K562 (cell line): Measurements from ENCODE around the gene FBL. TPM values are rescaled to one million over a fixed set of nuclear protein-coding genes. Genes with fewer than 3 reads are reported as not detected.
"Not testable (repeated sequence)": the region's sequence is repeated elsewhere in the genome, so short reads cannot be mapped to it uniquely, and the experiment has no call there.

Experiments
- ATAC-seq: fragments of 200-7000 bp; cut with Tn5 transposase; 3 replicates; pipeline ENCODE4 v1.9.1; 2020; ENCODE audit warnings: moderate library complexity
- BruUV-seq: library from RNA; stranded (reverse); fragments of 400-500 nt; replicated peaks from 2 replicates; lab custom pipeline; 2021; lab: Mats Ljungman, UMichigan
- CTCF ChIA-PET: fragments of 300-600 bp; formaldehyde crosslinking; extraction: SDS; loops from one replicate; lab custom pipeline; 2021; ENCODE audit warnings: low intra/inter-chr PET ratio; lab: Yijun Ruan, JAX
- POLR2A ChIA-PET: fragments of 300-600, 350-650 bp; sonication (Branson Sonifier 250); formaldehyde crosslinking; extraction: SDS; loops from one replicate; lab custom pipeline; 2021; ENCODE audit warnings: antibody characterized with exemption, inconsistent platforms; lab: Yijun Ruan, JAX
- DNase-seq, 4 experiments: peaks; one replicate each; pipeline versions ENCODE4 v3.0.0 to v3.0.0-alpha.2; 2011 to 2018; ENCODE audit warnings: low spot score in 3 of 4, mixed read lengths in 3 of 4; ENCODE audit errors: extremely low read depth in 1 of 4
- FAIRE-seq: peaks from 2 replicates; lab custom pipeline; 2011; peaks lifted over from hg19 to GRCh38; lab: Jason Lieb, UNC
- H2AFZ ChIP-seq: 2 replicates; pipeline ENCODE4 v1.6.0; 2011; ENCODE audit warnings: low read depth, low read length, control low read depth, inconsistent platforms
- H3K27ac ChIP-seq: fragments of 200-600 bp; 3 replicates; pipeline ENCODE4 v1.8.0; 2011; ENCODE audit warnings: low read depth, mild to moderate bottlenecking, control low read depth, inconsistent platforms, low read length, moderate library complexity, mixed read lengths; ENCODE audit errors: extremely low read depth
- H3K27me3 ChIP-seq, 2 experiments: fragments of 300-600 bp in 1 of 2; 2 replicates in 1 of 2; 3 replicates in 1 of 2; pipeline versions ENCODE4 v1.6.0 to v1.8.0; 2011; ENCODE audit warnings: inconsistent platforms in 2 of 2, low read length in 2 of 2, mild to moderate bottlenecking in 1 of 2, mixed read lengths in 1 of 2, moderate library complexity in 1 of 2; ENCODE audit not compliant: control insufficient read depth in 2 of 2, insufficient read depth in 2 of 2
- H3K36me3 ChIP-seq: fragments of 300-600 bp; 3 replicates; pipeline ENCODE4 v1.8.0; 2011; ENCODE audit warnings: mild to moderate bottlenecking, low read length, inconsistent platforms; ENCODE audit not compliant: control insufficient read depth, insufficient read depth
- H3K4me1 ChIP-seq, 2 experiments: fragments of 200-600 bp in 1 of 2; replicated peaks in 1 of 2; 2 replicates in 1 of 2; 3 replicates in 1 of 2; pipeline versions ENCODE4 v1.5.1 to v1.8.0; 2011; ENCODE audit warnings: inconsistent platforms in 2 of 2, low read length in 2 of 2, mild to moderate bottlenecking in 1 of 2, mixed read lengths in 1 of 2, moderate library complexity in 1 of 2; ENCODE audit not compliant: control insufficient read depth in 2 of 2, insufficient read depth in 2 of 2
- H3K4me2 ChIP-seq: 2 replicates; pipeline ENCODE4 v1.6.1; 2011; ENCODE audit warnings: low read length, control low read depth, inconsistent platforms, mixed read lengths; ENCODE audit not compliant: insufficient read depth
- H3K4me3 ChIP-seq: fragments of 200-600 bp; sonication (generic), shearing (Covaris generic); 2 replicates; pipeline ENCODE4 v1.5.1; 2016; ENCODE audit warnings: control low read depth, inconsistent platforms
- H3K79me2 ChIP-seq: fragments of 200-600 bp; 3 replicates; pipeline ENCODE4 v1.8.0; 2011; ENCODE audit warnings: low read length, inconsistent platforms; ENCODE audit not compliant: control insufficient read depth, insufficient read depth
- H3K9ac ChIP-seq, 2 experiments: 2 replicates each; pipeline versions ENCODE4 v1.6.0 to v1.6.1; 2011; ENCODE audit warnings: low read depth in 2 of 2, low read length in 2 of 2, control low read depth in 1 of 2, inconsistent platforms in 1 of 2, mild to moderate bottlenecking in 1 of 2, mixed read lengths in 1 of 2; ENCODE audit not compliant: insufficient read depth in 1 of 2
- H3K9me1 ChIP-seq: one replicate; pipeline ENCODE4 v1.6.0; 2011; ENCODE audit warnings: inconsistent platforms, mild to moderate bottlenecking, low read length, moderate library complexity; ENCODE audit not compliant: control insufficient read depth, insufficient read depth
- H3K9me3 ChIP-seq: replicated peaks from 2 replicates; pipeline ENCODE4 v1.5.1; 2011; ENCODE audit warnings: low read depth, low read length, inconsistent platforms; ENCODE audit not compliant: control insufficient read depth, insufficient read depth
- H4K20me1 ChIP-seq: replicated peaks from 2 replicates; pipeline ENCODE4 v1.6.1; 2011; ENCODE audit warnings: low read length, inconsistent platforms, mixed read lengths; ENCODE audit not compliant: control insufficient read depth, insufficient read depth
- NFIC ChIP-seq: fragments of 450-650 bp; IDR thresholded peaks from 2 replicates; pipeline ENCODE4 v1.6.1; 2017; ENCODE audit warnings: mild to moderate bottlenecking, inconsistent platforms
- RAD21 ChIP-seq, 2 experiments: fragments of 250-450 bp in 1 of 2; fragments of 450-650 bp in 1 of 2; sonication (Bioruptor Pico) in 1 of 2; formaldehyde crosslinking in 1 of 2; IDR thresholded peaks in 1 of 2; conservative IDR thresholded peaks in 1 of 2; 2 replicates each; pipeline versions ENCODE4 v1.4.0 to v1.8.0; 2020 to 2022; ENCODE audit warnings: mild to moderate bottlenecking in 2 of 2, moderate library complexity in 1 of 2
- SMC3 ChIP-seq: conservative IDR thresholded peaks from 2 replicates; pipeline ENCODE4 v1.6.1; 2011; ENCODE audit warnings: low read depth, low read length, improper control_type of control experiment; ENCODE audit not compliant: insufficient read depth
- ZBTB7A ChIP-seq: IDR thresholded peaks from 2 replicates; pipeline ENCODE4 v1.6.1; 2011; ENCODE audit warnings: low read depth, mild to moderate bottlenecking, low read length, moderate library complexity, borderline replicate concordance; ENCODE audit not compliant: control insufficient read depth
- WGBS: fragments of 100-300 bp; shearing (Covaris generic); methylation state at CpG from one replicate; pipeline ENCODE4 v1.1.6; 2016; ENCODE audit warnings: low coverage, mixed read lengths; ENCODE audit not compliant: insufficient coverage; ENCODE audit errors: missing lambda C conversion rate; 5-methylcytosine and 5-hydroxymethylcytosine counted together
- in situ Hi-C: fragments of 300-500 bp; cut with MboI; formaldehyde crosslinking; loops from 4 replicates; pipeline ENCODE4 v1.15.0; 2018; ENCODE audit warnings: inconsistent platforms, mixed read lengths
- intact Hi-C: fragments of 100-400 bp; cut with micrococcal nuclease; formaldehyde crosslinking; loops from 2 replicates; pipeline ENCODE4 v1.14.2; 2022
- polyA plus RNA-seq, 8 experiments: library from polyadenylated mRNA; depleted of rRNA in 4 of 8; stranded (reverse) in 5 of 8; unstranded in 3 of 8; fragments of >200 nt; fragmentation: Nextera tagmentation in 2 of 8; fragmentation: Illumina TruSeq in 1 of 8; extraction: Ambion mirVana in 2 of 8; extraction: Trizol in 1 of 8; gene quantifications; 2 replicates each; pipeline versions ENCODE4 v1.2.1 to v1.2.3, GENCODE V29; 2011 to 2014; ENCODE audit warnings: inconsistent platforms in 1 of 8, missing spikeins in 1 of 8
- total RNA-seq, 7 experiments: library from RNA; depleted of rRNA in 6 of 7; stranded (reverse); fragments of >200 nt in 6 of 7; fragmentation: Illumina TruSeq in 2 of 7; extraction: Trizol in 2 of 7; gene quantifications; 2 replicates each; pipeline versions ENCODE4 v1.2.1 to v1.2.3, GENCODE V29; 2011 to 2021; ENCODE audit warnings: low replicate concordance in 1 of 7
- TF ChIP-seq, protein P1 (sequence below), 2 experiments: fragments of 450-650 bp; formaldehyde crosslinking in 1 of 2; IDR thresholded peaks; 2 replicates each; pipeline versions ENCODE4 v1.4.0 to v1.6.1; 2014 to 2020; ENCODE audit warnings: mild to moderate bottlenecking in 2 of 2, borderline replicate concordance in 1 of 2, low read depth in 1 of 2
- TF ChIP-seq, protein P2 (sequence below), 3 experiments: IDR thresholded peaks in 2 of 3; conservative IDR thresholded peaks in 1 of 3; 2 replicates each; pipeline ENCODE4 v1.5.1; 2011 to 2012; ENCODE audit warnings: low read length in 3 of 3, mild to moderate bottlenecking in 3 of 3, control low read depth in 2 of 3, improper control_type of control experiment in 1 of 3, inconsistent platforms in 1 of 3, low read depth in 1 of 3, mixed read lengths in 1 of 3, moderate library complexity in 1 of 3; ENCODE audit not compliant: insufficient read depth in 2 of 3

Gene FBL
- total and polyA plus RNA-seq, 9 of the 15 experiments (the other 6 are each of a cell fraction or from before 2014, with no cell fraction given) = 201 to 1,696 (median 696) TPM

DNA sequence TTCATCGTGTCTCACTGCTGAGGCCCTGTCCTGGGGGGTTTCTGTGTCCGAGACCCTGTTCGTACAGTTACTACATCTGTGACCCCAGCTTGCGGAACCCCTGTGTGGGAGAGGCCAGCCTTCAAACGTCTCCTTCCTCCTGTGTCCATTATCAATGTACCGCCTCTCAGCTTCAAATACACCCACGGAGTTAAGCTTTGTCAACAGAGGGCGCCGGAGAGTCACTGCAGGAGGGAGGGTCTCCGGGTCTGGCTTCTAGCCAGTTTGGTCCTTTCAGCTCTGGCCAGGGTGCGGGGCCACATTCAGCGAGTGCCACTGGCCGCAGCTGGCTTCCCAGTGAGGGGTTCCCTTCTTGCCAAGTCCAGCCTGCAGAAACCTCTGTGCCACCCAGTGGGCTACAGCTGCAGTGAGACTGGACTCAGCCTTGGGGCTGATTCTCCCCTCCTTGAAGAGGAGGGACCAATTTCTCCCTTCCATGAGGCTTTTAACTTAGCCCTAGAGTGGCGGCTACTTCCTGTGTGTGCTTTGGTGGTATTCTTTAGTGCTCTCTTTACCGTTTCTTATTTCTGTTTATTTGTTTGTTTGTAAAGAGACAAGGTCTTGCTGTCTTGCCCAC lies 35.4 kb upstream of the FBL start:
- H3K79me2 ChIP-seq, POLR2A ChIA-PET, H3K4me2 ChIP-seq, H3K27ac ChIP-seq, H2AFZ ChIP-seq, H3K4me1 ChIP-seq, BruUV-seq, in situ Hi-C loops, H3K9me1 ChIP-seq, H4K20me1 ChIP-seq, H3K9me3 ChIP-seq, H3K9ac ChIP-seq, H3K36me3 ChIP-seq, H3K4me3 ChIP-seq, CTCF ChIA-PET, intact Hi-C loops: not testable (repeated sequence)
- ATAC-seq (peak; percentile 90), FAIRE-seq (peak; percentile 84), DNase-seq (peak; percentile 40 to 68 (median 44))
- WGBS = 0% methylated on average over 12 of the region's 15 CpGs
- peaks cover 0 to 16% of the 10 kb centered on the region in 2 experiments; a peak in 3 of 5 replicates for H3K27me3 ChIP-seq
- TF ChIP-seq RAD21 (CRISPR knock-in tag; conservative IDR thresholded peaks at IDR 0.05 in 1 of 2, IDR thresholded peaks at IDR 0.05 in 1 of 2) (peak in 1 of 2 experiments; percentile 35; a peak in 1 of 4 replicates), SMC3 (0 out of 2 replicates have a peak, but pooled peaks have one; percentile 26), ZBTB7A (peak; percentile 64; the same call in 1 of the 2 replicates), NFIC (peak; percentile 91)
- TF ChIP-seq, protein P1, sequence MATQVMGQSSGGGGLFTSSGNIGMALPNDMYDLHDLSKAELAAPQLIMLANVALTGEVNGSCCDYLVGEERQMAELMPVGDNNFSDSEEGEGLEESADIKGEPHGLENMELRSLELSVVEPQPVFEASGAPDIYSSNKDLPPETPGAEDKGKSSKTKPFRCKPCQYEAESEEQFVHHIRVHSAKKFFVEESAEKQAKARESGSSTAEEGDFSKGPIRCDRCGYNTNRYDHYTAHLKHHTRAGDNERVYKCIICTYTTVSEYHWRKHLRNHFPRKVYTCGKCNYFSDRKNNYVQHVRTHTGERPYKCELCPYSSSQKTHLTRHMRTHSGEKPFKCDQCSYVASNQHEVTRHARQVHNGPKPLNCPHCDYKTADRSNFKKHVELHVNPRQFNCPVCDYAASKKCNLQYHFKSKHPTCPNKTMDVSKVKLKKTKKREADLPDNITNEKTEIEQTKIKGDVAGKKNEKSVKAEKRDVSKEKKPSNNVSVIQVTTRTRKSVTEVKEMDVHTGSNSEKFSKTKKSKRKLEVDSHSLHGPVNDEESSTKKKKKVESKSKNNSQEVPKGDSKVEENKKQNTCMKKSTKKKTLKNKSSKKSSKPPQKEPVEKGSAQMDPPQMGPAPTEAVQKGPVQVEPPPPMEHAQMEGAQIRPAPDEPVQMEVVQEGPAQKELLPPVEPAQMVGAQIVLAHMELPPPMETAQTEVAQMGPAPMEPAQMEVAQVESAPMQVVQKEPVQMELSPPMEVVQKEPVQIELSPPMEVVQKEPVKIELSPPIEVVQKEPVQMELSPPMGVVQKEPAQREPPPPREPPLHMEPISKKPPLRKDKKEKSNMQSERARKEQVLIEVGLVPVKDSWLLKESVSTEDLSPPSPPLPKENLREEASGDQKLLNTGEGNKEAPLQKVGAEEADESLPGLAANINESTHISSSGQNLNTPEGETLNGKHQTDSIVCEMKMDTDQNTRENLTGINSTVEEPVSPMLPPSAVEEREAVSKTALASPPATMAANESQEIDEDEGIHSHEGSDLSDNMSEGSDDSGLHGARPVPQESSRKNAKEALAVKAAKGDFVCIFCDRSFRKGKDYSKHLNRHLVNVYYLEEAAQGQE (IDR thresholded peaks at IDR 0.05; ENCODE audit: borderline replicate concordance) = peak; percentile 9; the same call in 1 of the 2 replicates
- TF ChIP-seq, protein P1 (CRISPR knock-in tag; IDR thresholded peaks at IDR 0.05; ENCODE audit: low read depth) = not testable (repeated sequence)
- TF ChIP-seq, protein P2, sequence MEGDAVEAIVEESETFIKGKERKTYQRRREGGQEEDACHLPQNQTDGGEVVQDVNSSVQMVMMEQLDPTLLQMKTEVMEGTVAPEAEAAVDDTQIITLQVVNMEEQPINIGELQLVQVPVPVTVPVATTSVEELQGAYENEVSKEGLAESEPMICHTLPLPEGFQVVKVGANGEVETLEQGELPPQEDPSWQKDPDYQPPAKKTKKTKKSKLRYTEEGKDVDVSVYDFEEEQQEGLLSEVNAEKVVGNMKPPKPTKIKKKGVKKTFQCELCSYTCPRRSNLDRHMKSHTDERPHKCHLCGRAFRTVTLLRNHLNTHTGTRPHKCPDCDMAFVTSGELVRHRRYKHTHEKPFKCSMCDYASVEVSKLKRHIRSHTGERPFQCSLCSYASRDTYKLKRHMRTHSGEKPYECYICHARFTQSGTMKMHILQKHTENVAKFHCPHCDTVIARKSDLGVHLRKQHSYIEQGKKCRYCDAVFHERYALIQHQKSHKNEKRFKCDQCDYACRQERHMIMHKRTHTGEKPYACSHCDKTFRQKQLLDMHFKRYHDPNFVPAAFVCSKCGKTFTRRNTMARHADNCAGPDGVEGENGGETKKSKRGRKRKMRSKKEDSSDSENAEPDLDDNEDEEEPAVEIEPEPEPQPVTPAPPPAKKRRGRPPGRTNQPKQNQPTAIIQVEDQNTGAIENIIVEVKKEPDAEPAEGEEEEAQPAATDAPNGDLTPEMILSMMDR (IDR thresholded peaks at IDR 0.05 in 2 of 3, conservative IDR thresholded peaks at IDR 0.05 in 1 of 3; ENCODE audit: insufficient read depth in 2 of 3, low read depth in 1 of 3, low read length in 3 of 3) = peak; percentile 56 to 70 (median 59)
